ENCODE results near the gene FXN.

FXN gene

DNA sequence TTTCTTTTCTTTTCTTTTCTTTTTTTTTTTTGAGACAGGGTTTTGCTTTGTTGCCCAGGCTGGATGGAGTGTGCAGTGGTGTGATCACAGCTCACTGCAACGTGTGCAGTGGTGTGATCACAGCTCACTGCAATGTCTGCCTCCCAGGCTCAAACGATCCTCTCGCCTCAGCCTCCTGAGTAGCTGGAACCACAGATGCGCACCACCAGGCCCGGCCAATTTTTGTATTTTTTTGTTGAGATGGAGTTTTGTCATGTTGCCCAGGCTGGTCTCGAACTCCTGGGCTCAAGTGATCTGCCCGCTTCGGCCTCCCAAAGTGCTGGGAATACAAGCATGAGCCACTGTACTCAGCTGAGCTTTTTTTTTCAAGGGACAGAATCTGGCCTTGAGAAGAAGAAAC is 101.8 kb downstream of the FXN start:
- no peak for DNase-seq (ENCODE audit: extremely low read depth in 1 of 2, low read depth in 1 of 2)

DNA sequence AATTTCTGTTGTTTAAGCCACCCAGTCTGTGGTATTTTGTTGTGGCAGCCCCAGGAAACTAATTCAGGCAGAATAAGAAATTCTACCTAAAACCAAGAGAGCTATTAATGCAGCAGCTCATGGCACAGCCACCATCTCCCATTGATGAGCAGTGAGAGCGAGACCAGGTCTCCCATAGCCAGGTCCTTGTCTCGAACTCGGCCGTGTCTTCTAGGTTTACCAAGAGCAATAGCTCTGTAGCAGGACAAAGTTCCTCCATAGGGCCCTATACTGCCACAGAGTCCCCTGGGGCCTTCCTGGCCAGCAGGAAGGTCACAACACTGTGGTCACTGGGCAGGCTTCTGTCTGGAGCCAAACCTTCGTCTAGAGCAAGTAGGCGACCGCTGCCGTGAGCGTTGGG is 104.0 kb downstream of the FXN start:
- no peak for DNase-seq (ENCODE audit: extremely low read depth in 1 of 2, low read depth in 1 of 2)

DNA sequence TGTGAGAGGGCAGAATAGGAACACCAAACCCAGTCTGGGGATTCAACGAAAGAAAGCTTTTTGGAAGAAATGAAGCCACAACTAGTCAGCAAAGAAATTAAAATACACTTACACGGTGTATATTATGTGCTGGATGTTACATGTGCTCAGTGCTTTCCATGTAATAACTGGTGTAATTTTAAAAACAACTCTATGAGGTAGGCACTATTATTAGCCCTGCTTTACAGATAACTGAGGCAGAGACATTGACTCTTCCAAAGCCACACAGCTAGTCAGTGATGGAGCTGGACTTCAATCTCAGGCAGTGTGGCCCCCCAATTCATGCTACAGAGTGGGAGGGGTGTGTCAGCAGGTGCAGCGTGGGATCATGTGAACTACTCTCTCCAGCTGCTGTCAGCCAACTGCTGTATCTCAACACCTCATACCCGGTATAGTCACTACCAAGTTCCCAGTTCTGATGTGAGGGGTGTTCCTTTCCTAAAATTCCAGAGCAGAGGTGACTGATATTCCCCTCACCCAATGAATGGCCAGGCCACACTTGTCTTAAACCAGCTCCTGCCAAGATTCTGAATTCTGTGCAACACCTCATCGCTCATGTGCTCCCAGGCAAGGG is 104.7 kb downstream of the FXN start:
- DNase-seq (ENCODE audit: extremely low read depth in 1 of 2, low read depth in 1 of 2) = no peak

DNA sequence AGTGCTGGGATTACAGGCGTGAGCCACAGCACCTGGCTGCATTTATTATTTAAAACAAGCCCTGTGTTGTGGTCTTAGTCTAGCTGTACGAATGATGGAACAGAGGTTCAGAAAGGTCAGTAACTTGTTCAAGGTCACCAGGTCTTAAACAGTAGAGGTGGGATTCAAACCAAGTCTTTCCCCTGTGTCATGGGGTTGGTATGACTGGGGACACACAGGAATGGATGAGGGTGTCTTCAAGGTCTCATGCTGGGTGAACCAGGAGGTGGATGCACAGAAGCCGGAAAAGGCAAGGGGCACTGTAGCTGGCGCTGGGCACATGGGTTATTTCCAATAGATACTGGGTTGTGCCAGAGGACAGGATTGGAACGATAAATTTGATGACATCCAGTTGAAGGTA is 106.3 kb downstream of the FXN start:
- DNase-seq (ENCODE audit: extremely low read depth in 1 of 2, low read depth in 1 of 2) = no peak

DNA sequence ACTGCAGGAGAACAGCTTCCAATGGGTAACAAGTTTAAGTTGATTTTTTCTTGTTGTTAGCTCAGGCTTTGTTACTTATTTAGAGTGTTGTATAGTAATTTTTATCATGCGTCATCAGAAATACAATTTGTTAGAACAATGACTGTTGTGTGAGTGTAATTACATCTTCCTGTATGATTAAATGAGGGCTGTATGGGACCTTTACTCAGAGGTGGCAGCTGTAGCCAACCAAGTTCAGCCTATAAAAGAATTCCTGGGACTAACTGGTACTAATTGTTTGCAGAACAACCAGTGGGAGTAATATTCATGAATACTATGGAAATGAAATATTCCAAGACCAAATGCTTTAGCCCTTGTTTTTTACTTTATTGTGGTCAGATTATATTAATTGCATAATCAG is 107.7 kb downstream of the FXN start:
- DNase-seq (ENCODE audit: extremely low read depth in 1 of 2, low read depth in 1 of 2) = no peak

DNA sequence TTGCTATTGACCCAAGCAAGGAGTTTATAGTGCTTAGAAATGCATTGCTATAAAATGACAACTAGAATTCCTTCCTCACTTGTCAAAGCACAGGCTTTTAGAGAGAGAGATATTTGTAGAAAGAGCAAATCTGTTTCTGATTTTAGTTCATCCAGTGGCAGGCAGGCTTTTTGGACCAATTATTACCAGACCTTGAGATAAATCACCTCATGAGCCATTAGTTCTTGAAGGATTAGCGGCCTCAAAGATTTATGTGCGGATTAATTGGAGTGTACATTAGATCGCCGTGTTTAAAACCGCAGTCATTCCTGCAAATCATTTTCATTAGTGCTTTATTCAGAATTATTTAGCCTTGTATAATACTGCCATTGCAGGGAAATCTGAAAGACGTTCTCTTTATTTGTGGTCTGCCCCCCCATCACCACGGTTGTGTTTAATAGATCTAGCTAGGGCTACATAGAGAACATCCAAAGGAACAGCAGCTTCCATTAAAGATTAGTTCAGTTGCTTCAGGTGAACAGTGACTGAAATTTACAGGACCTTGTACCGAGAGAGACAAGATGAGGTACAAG is 109.7 kb downstream of the FXN start:
- no peak for DNase-seq (ENCODE audit: extremely low read depth in 1 of 2, low read depth in 1 of 2)

DNA sequence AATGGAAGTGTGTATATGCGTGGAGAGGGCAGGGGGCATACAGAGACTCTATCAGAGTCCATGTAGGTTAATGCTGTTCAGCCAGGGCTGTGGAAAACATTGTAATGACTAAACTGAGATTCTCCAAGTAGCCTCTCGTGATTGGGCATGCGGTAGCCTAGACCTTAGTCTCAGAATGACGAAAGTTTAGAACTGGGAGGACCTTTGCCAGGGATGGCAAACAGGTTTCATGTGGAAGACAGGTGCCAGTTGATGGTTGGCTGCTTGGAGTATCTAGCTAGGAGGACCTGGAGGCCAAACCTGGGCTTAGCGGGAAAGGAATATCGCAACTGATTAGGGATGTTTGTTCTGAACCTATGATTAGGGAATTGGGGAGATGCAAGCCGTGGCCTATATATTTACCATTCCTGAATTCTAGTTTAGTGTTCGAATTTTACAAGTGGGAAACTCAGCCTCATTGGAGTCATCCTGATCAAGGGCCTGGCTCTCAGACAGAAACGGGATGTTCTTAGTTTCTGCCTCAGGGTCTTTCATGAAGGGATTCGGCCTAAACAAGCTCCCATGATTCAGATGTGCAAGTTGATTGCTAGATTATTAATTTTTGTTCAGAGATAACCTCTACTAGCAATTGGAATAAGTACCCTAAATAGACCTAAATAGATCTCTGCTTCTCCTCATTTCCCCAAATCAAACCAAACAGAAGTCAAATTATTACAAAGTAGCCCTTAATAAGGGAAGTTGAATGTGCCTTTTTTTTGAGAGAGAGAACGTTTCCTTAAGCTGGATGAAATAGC is 111.7 kb downstream of the FXN start:
- DNase-seq (ENCODE audit: extremely low read depth in 1 of 2, low read depth in 1 of 2) = no peak

DNA sequence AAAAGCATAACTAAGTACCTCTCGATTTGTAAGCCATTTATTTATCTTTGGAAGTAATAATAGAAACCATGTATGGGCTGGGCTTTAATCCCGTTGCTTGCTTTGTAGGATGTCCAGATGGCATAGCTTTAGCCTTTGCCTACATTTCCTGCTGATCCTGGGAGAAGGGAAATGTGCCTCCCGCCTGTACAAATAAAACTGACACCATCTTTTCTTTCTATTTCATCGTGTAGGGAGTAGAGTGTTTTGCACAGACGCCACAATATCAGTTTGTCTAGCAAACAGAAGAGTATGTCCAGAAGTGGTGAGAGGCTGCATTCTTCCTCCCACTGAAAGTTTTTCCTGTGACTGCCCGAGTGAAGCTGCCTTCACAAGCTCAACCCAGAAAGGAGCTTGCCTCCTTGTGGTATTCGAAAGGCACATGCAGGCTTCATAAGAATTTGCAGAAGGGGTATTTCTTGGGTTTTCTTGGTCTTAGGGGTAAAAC is 113.8 kb downstream of the FXN start:
- no peak for DNase-seq (ENCODE audit: extremely low read depth in 1 of 2, low read depth in 1 of 2)
